Activated T-cell treated with anti-CD3 and anti-CD28 coated beads, Interleukin-2, amount 50 U/mL, for 24 hours (primary cell): Measurements from ENCODE around the gene KHDRBS2.

Experiments
- DNase-seq: peaks from one replicate; pipeline ENCODE4 v3.0.0-alpha.2; 2020
- H3K27ac Mint-ChIP-seq: 2 replicates; pipeline ENCODE4 v1.8.0; 2020; ENCODE audit warnings: mild to moderate bottlenecking, mixed read lengths
- H3K27me3 Mint-ChIP-seq: 2 replicates; pipeline ENCODE4 v1.8.0; 2020; ENCODE audit warnings: mixed read lengths
- H3K36me3 Mint-ChIP-seq: 2 replicates; pipeline ENCODE4 v1.8.0; 2020; ENCODE audit warnings: low read depth, mixed read lengths
- H3K4me1 Mint-ChIP-seq: 2 replicates; pipeline ENCODE4 v1.8.0; 2020; ENCODE audit warnings: low read depth, mixed read lengths
- H3K4me3 Mint-ChIP-seq: 2 replicates; pipeline ENCODE4 v1.8.0; 2020; ENCODE audit warnings: mild to moderate bottlenecking, moderate library complexity, mixed read lengths
- H3K9me3 Mint-ChIP-seq: 2 replicates; pipeline ENCODE4 v1.8.0; 2020; ENCODE audit warnings: mixed read lengths

Gene KHDRBS2

DNA sequence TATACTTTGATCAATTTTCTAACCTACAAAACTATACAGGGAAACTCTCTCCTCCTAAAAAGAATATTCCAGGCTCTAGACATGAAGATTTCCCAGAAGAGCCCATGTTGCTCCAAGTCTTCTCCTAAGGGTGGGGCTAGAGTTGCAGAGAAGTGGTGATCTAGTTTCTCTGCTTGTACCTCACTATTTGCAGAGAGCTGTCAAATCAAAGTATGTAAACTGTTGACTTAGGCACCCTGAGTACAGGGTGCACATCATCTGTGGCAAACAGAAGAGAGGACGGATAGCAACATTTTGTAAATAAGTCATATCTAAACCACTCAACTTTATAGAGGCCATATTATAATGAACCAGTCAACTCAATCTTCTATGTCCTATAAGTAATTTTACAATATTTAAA, 250.1 kb downstream of the KHDRBS2 start:
- Mint-ChIP-seq H3K4me1 (no peaks in the 10 kb centered on the region), H3K27me3 (no peaks in the 10 kb centered on the region), H3K36me3 (no peaks in the 10 kb centered on the region), H3K4me3 (no peak overlapping the region), H3K27ac (no peak overlapping the region), H3K9me3 (peaks cover 20% of the 10 kb centered on the region)
- no peak for DNase-seq

DNA sequence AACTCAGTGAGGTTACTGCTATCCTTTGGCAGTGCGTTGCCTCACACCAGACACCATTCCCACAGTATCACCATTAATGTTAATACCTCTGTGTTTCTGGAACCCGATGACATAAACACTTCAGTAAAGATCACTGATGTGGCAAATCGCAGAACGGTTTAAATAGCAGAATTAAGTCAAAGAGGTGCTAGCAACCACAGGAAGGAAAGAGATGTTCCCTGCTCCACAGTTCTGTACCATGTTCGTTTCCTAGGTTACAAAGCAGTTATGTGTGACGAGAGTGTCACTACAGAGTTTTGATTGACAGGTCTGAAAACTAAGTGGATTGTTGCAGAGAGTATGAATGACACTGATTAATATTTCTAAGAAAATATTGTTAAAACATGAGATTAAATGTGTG, 272.3 kb downstream of the KHDRBS2 start:
- Mint-ChIP-seq H3K36me3 (no peaks in the 10 kb centered on the region), H3K9me3 (peaks cover 21% of the 10 kb centered on the region), H3K27me3 (no peaks in the 10 kb centered on the region), H3K4me1 (no peaks in the 10 kb centered on the region), H3K4me3 (no peak overlapping the region), H3K27ac (no peak overlapping the region)
- no peak for DNase-seq

GRCh38 chr6:62009445-62009844, 276.6 kb downstream of the KHDRBS2 start:
- Mint-ChIP-seq H3K4me3 (no peak overlapping the region), H3K36me3 (no peaks in the 10 kb centered on the region), H3K27me3 (no peaks in the 10 kb centered on the region), H3K27ac (no peak overlapping the region), H3K9me3 (peaks cover 23% of the 10 kb centered on the region), H3K4me1 (no peaks in the 10 kb centered on the region)
- DNase-seq = no peak

GRCh38 chr6:61989616-61990015, 296.4 kb downstream of the KHDRBS2 start:
- H3K4me1 Mint-ChIP-seq = no peaks in the 10 kb centered on the region
- H3K36me3 Mint-ChIP-seq = no peaks in the 10 kb centered on the region
- peaks cover 2% of the 10 kb centered on the region for H3K9me3 Mint-ChIP-seq
- H3K4me3 Mint-ChIP-seq = no peak overlapping the region
- no peak for DNase-seq
- no peaks in the 10 kb centered on the region for H3K27me3 Mint-ChIP-seq
- H3K27ac Mint-ChIP-seq = no peak overlapping the region

- Mint-ChIP-seq H3K27ac (no peak overlapping the region), H3K4me3 (no peak overlapping the region), H3K36me3 (no peaks in the 10 kb centered on the region), H3K27me3 (no peaks in the 10 kb centered on the region), H3K9me3 (peaks cover 16% of the 10 kb centered on the region), H3K4me1 (no peaks in the 10 kb centered on the region)
- DNase-seq = no peak
Measured at GRCh38 chr6:61980622-61981021, 305.4 kb downstream of the KHDRBS2 start.

DNA sequence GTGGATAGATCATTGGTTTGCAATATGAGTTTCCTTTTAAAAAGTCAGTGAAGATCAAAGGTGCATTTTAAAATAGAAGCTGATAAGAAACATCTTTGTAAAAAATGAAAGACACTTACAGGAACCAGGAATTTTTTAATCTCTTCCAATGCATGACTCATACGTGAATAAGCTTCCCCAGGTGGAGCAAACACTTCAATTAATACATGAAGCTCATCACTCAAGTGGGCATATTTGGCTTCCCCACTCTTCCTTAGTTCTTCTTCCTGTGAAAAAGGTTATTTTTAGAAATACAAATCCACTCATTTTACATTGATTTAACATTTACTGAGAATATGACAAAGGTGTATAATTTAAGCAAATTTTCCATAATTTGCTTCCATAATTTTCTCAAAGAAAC, 308.1 kb downstream of the KHDRBS2 start:
- H3K4me3 Mint-ChIP-seq = no peak overlapping the region
- peaks cover 14% of the 10 kb centered on the region for H3K9me3 Mint-ChIP-seq
- no peak overlapping the region for H3K27ac Mint-ChIP-seq
- H3K27me3 Mint-ChIP-seq = no peaks in the 10 kb centered on the region
- H3K4me1 Mint-ChIP-seq = no peaks in the 10 kb centered on the region
- DNase-seq = no peak
- H3K36me3 Mint-ChIP-seq = no peaks in the 10 kb centered on the region

GRCh38 chr6:61977099-61977498, 308.9 kb downstream of the KHDRBS2 start:
- DNase-seq = no peak
- H3K4me1 Mint-ChIP-seq = no peaks in the 10 kb centered on the region
- H3K27me3 Mint-ChIP-seq = no peaks in the 10 kb centered on the region
- peaks cover 14% of the 10 kb centered on the region for H3K9me3 Mint-ChIP-seq
- H3K27ac Mint-ChIP-seq = no peak overlapping the region
- H3K36me3 Mint-ChIP-seq = no peaks in the 10 kb centered on the region
- no peak overlapping the region for H3K4me3 Mint-ChIP-seq

GRCh38 chr6:61959196-61959595, 326.8 kb downstream of the KHDRBS2 start:
- Mint-ChIP-seq H3K4me1 (no peaks in the 10 kb centered on the region), H3K4me3 (no peak overlapping the region), H3K27me3 (no peaks in the 10 kb centered on the region), H3K9me3 (peaks cover 25% of the 10 kb centered on the region), H3K36me3 (no peaks in the 10 kb centered on the region), H3K27ac (no peak overlapping the region)
- no peak for DNase-seq

DNA sequence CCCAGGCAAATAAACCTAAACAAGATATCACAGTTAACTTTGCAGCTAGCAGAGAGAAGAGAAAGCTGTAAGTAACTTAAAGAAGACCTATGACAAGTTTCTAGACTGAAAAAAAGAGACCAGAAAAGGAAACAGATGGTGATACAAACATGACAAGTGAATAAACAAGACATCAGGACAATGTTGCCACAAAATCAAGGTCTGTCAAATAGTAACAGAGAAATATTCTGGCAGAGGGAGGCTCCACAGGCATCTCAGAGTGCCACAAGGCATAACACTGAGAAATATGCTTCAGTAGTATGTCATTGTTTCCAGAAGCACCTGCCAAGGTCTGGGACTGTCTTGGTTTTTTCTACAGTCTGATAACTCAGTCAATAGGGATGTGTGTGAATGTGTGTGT, 332.2 kb downstream of the KHDRBS2 start:
- H3K27ac Mint-ChIP-seq = no peak overlapping the region
- no peak overlapping the region for H3K4me3 Mint-ChIP-seq

DNA sequence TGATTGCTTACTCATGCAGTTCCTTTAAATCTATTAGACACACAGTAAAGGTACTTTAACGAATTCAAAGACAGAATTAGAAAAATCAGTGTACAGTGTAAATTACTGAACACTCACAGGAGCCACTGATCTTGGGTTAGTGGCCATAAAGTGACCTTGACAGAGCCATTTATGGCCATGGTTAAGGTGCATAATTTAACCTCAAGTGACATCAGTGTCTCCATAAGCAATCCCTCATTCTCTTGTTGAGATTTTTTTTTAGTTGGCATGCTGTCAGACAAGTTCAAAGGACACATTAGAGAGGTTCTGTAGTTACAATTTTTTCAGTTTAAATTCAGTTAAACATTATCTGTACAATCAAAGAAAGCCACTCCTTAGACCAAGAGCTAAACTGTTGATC, 334.4 kb downstream of the KHDRBS2 start:
- Mint-ChIP-seq H3K36me3 (no peaks in the 10 kb centered on the region), H3K27ac (no peak overlapping the region), H3K27me3 (no peaks in the 10 kb centered on the region), H3K9me3 (peaks cover 11% of the 10 kb centered on the region), H3K4me3 (no peak overlapping the region), H3K4me1 (no peaks in the 10 kb centered on the region)
- no peak for DNase-seq

More for the DNA sequence above, 332.2 kb downstream of the KHDRBS2 start:
- H3K9me3 Mint-ChIP-seq = peaks cover 28% of the 10 kb centered on the region
- no peaks in the 10 kb centered on the region for H3K4me1 Mint-ChIP-seq
- H3K36me3 Mint-ChIP-seq = no peaks in the 10 kb centered on the region
- no peak for DNase-seq
- H3K27me3 Mint-ChIP-seq = no peaks in the 10 kb centered on the region

GRCh38 chr6:61950811-61951210, 335.2 kb downstream of the KHDRBS2 start:
- Mint-ChIP-seq H3K4me3 (no peak overlapping the region), H3K4me1 (no peaks in the 10 kb centered on the region), H3K9me3 (peaks cover 7% of the 10 kb centered on the region), H3K27ac (no peak overlapping the region), H3K36me3 (no peaks in the 10 kb centered on the region), H3K27me3 (no peaks in the 10 kb centered on the region)
- DNase-seq = no peak

- H3K36me3 Mint-ChIP-seq = no peaks in the 10 kb centered on the region
- no peak overlapping the region for H3K27ac Mint-ChIP-seq
- no peaks in the 10 kb centered on the region for H3K27me3 Mint-ChIP-seq
- no peak for DNase-seq
- peaks cover 7% of the 10 kb centered on the region for H3K9me3 Mint-ChIP-seq
- no peak overlapping the region for H3K4me3 Mint-ChIP-seq
- no peaks in the 10 kb centered on the region for H3K4me1 Mint-ChIP-seq
Measured at GRCh38 chr6:61949971-61950370, 336.1 kb downstream of the KHDRBS2 start.

DNA sequence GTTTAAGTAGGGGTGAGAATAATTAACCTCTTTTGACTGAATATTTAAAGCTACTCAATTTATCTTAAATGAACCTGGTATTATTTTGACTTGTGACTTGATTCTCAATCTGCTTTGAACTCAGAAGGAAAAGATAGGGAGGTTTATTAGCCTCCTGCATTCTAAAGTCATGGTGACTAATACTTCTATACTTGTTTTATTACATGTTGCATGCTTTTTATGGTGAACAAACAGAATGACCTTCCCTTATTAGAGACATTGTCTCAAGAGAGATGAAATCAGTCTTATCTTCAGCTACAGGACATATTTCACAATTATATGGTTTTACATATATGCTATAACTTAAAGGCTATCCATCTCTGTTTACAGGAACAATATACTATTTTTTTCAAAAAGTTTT, 336.9 kb downstream of the KHDRBS2 start:
- no peaks in the 10 kb centered on the region for H3K27me3 Mint-ChIP-seq

DNA sequence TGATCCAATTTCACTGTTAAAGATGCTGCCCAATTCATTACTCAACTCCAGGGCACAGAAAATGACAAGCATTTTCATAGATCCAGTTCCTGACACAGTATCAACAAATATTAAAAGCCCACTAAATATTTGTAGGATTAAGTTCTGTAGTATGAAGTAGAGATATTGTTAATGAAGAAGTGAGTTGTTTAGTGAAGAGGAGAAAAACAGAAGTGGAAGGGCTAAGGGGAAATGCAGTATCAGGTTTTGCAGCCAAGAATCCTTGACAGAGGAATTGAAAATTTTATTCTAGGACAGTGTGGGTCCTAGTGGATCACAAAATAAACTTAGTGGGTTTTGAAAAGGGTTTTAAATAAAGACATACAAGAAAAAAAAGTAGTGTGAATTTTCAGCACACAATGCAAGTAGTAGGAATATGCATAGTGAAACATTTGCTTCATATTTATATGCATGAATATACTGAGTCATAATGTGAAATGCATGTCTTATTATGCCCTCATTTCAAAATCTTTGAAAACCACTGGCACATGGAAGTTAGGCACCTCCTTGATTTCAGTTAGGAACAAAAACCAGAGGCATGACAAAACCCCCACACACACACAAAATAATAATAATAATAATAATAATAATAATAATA, 338.6 kb downstream of the KHDRBS2 start:
- DNase-seq = no peak
- no peaks in the 10 kb centered on the region for H3K4me1 Mint-ChIP-seq
- no peak overlapping the region for H3K4me3 Mint-ChIP-seq
- H3K36me3 Mint-ChIP-seq = no peaks in the 10 kb centered on the region
- peaks cover 13% of the 10 kb centered on the region for H3K9me3 Mint-ChIP-seq
- no peaks in the 10 kb centered on the region for H3K27me3 Mint-ChIP-seq
- H3K27ac Mint-ChIP-seq = no peak overlapping the region

More for the DNA sequence above, 336.9 kb downstream of the KHDRBS2 start:
- no peak for DNase-seq
- Mint-ChIP-seq H3K27ac (no peak overlapping the region), H3K4me3 (no peak overlapping the region), H3K36me3 (no peaks in the 10 kb centered on the region), H3K9me3 (peaks cover 7% of the 10 kb centered on the region), H3K4me1 (no peaks in the 10 kb centered on the region)

DNA sequence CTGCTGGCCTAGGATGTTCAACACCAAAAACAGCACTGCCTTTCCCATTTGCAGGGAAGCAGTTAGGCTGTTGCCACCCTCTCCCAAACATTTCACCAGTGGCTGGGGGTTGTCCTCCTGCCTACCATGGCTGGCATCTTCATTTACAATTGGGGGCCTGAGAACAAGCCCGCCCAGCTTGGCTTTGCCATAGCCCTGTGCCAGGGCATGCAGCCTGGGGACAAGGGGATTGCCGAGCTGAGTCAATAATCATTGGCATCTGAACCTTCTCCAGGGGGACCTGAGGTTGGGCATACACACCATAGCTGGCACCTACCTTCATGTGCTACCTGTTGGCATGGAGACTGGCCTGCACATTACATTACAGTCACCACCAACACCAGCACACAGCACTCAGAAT, 345.1 kb downstream of the KHDRBS2 start:
- Mint-ChIP-seq H3K4me1 (no peaks in the 10 kb centered on the region), H3K27ac (no peak overlapping the region), H3K4me3 (no peak overlapping the region), H3K36me3 (no peaks in the 10 kb centered on the region), H3K9me3 (peaks cover 11% of the 10 kb centered on the region), H3K27me3 (no peaks in the 10 kb centered on the region)
- DNase-seq = no peak
